Measurements from ENCODE around the gene TMEM9B.

DNA sequence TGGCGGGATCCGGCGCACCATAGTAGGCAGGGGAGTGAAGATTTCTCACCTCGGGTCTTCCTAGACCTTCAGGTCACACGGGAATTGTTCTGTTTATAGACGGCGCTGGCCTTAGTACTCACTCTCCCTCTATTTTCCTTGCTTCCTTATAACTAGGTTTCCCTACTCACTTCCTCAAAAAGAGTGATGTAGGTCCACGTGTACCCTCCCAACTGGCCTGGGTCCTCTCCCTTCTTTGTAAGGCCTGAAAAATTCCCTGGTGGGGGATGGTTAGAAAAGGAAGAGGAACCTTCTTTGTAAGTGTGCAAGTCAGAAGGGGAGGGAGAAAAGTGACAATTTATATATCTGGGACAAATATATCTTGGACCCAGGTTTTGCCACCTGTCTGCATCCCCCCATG, 2.9 kb upstream of the TMEM9B start:
- TF ChIP-seq, protein P1, sequence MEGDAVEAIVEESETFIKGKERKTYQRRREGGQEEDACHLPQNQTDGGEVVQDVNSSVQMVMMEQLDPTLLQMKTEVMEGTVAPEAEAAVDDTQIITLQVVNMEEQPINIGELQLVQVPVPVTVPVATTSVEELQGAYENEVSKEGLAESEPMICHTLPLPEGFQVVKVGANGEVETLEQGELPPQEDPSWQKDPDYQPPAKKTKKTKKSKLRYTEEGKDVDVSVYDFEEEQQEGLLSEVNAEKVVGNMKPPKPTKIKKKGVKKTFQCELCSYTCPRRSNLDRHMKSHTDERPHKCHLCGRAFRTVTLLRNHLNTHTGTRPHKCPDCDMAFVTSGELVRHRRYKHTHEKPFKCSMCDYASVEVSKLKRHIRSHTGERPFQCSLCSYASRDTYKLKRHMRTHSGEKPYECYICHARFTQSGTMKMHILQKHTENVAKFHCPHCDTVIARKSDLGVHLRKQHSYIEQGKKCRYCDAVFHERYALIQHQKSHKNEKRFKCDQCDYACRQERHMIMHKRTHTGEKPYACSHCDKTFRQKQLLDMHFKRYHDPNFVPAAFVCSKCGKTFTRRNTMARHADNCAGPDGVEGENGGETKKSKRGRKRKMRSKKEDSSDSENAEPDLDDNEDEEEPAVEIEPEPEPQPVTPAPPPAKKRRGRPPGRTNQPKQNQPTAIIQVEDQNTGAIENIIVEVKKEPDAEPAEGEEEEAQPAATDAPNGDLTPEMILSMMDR (IDR thresholded peaks at IDR 0.05): no peak
- no peak for TF ChIP-seq POLR2AphosphoS5 (IDR thresholded peaks at IDR 0.05)
